HG02938 (cell line): ENCODE measurements around the gene GUCY1A2.
"Not testable (repeated sequence)": the region's sequence is repeated elsewhere in the genome, so short reads cannot be mapped to it uniquely, and the experiment has no call there.

ENCODE experiments used
- ATAC-seq: cut with Tn5 transposase; IDR thresholded peaks from one replicate; pipeline ENCODE4 v1.9.1; 2021; ENCODE audit warnings: mild to moderate bottlenecking, moderate library complexity; ENCODE audit not compliant: unreplicated experiment

GUCY1A2 gene

GRCh38 chr11:106950067-106950491 lies 68.2 kb downstream of the GUCY1A2 start:
- ATAC-seq: no peak

GRCh38 chr11:106943089-106943488 lies 75.2 kb downstream of the GUCY1A2 start:
- no peak for ATAC-seq

- no peak for ATAC-seq
Observed at GRCh38 chr11:106939157-106939556, 79.1 kb downstream of the GUCY1A2 start.

GRCh38 chr11:106937111-106937510 lies 81.2 kb downstream of the GUCY1A2 start:
- ATAC-seq: no peak

GRCh38 chr11:106925245-106925644 lies 93.0 kb downstream of the GUCY1A2 start:
- no peak for ATAC-seq

GRCh38 chr11:106920899-106921509 lies 97.3 kb downstream of the GUCY1A2 start:
- no peak for ATAC-seq

GRCh38 chr11:106917973-106918372 lies 100.3 kb downstream of the GUCY1A2 start:
- ATAC-seq: peak; percentile 86

GRCh38 chr11:106914409-106914808 lies 103.9 kb downstream of the GUCY1A2 start:
- ATAC-seq: no peak

- ATAC-seq: no peak
Observed at GRCh38 chr11:106913141-106913540, 105.1 kb downstream of the GUCY1A2 start.

- ATAC-seq: no peak
Observed at GRCh38 chr11:106904826-106905225, 113.5 kb downstream of the GUCY1A2 start.

- no peak for ATAC-seq
Observed at GRCh38 chr11:106889718-106890117, 128.6 kb downstream of the GUCY1A2 start.

GRCh38 chr11:106888386-106888785 lies 129.9 kb downstream of the GUCY1A2 start:
- no peak for ATAC-seq

GRCh38 chr11:106883693-106884092 lies 134.6 kb downstream of the GUCY1A2 start:
- ATAC-seq: not testable (repeated sequence)

- ATAC-seq: no peak
Observed at GRCh38 chr11:106879832-106880546, 138.3 kb downstream of the GUCY1A2 start.

- ATAC-seq: no peak
Observed at GRCh38 chr11:106879029-106879428, 139.2 kb downstream of the GUCY1A2 start.

- ATAC-seq: no peak
Observed at GRCh38 chr11:106875013-106875412, 143.3 kb downstream of the GUCY1A2 start.

GRCh38 chr11:106872246-106872645 lies 146.0 kb downstream of the GUCY1A2 start:
- ATAC-seq: no peak

- ATAC-seq: no peak
Observed at GRCh38 chr11:106858200-106858599, 160.1 kb downstream of the GUCY1A2 start.

- ATAC-seq: no peak
Observed at GRCh38 chr11:106856566-106856965, 161.7 kb downstream of the GUCY1A2 start.

GRCh38 chr11:106854429-106854828 lies 163.8 kb downstream of the GUCY1A2 start:
- ATAC-seq: no peak

GRCh38 chr11:106853850-106854401 lies 164.3 kb downstream of the GUCY1A2 start:
- no peak for ATAC-seq

- ATAC-seq: no peak
Observed at GRCh38 chr11:106852779-106853178, 165.5 kb downstream of the GUCY1A2 start.
